Forelimb muscle (tissue), 1 donor: Measurements from ENCODE around the gene ATG10. TPM values are rescaled to one million over a fixed set of nuclear protein-coding genes. Genes with fewer than 3 reads are reported as not detected.
"Not testable (repeated sequence)": the region's sequence is repeated elsewhere in the genome, so short reads cannot be mapped to it uniquely, and the experiment has no call there.

ENCODE experiments used
- DNase-seq: peaks from one replicate; pipeline ENCODE4 v3.0.0-alpha.2; 2013; ENCODE audit warnings: low read depth
- polyA plus RNA-seq: library from polyadenylated mRNA; unstranded; fragments of 120-200 nt; gene quantifications from one replicate; pipeline ENCODE4 v1.2.1, GENCODE V29; 2013; ENCODE audit not compliant: insufficient read length

ATG10 gene
- polyA plus RNA-seq, 1 donor: 7.8 TPM

GRCh38 chr5:82054004-82054710, 82.3 kb downstream of the ATG10 start:
- DNase-seq: no peak

GRCh38 chr5:82057051-82057450, 85.2 kb downstream of the ATG10 start:
- no peak for DNase-seq

- no peak for DNase-seq
Measured at GRCh38 chr5:82058710-82059109, 86.9 kb downstream of the ATG10 start.

- no peak for DNase-seq
Measured at GRCh38 chr5:82066791-82067190, 95.0 kb downstream of the ATG10 start.

- not testable (repeated sequence) for DNase-seq
Measured at GRCh38 chr5:82068042-82068441, 96.2 kb downstream of the ATG10 start.

GRCh38 chr5:82068723-82069122, 96.9 kb downstream of the ATG10 start:
- DNase-seq: no peak

- DNase-seq: no peak
Measured at GRCh38 chr5:82072138-82072537, 100.3 kb downstream of the ATG10 start.

- DNase-seq: no peak
Measured at GRCh38 chr5:82073179-82073578, 101.4 kb downstream of the ATG10 start.

- no peak for DNase-seq
Measured at GRCh38 chr5:82074950-82075349, 103.1 kb downstream of the ATG10 start.

- DNase-seq: no peak
Measured at GRCh38 chr5:82077496-82077895, 105.7 kb downstream of the ATG10 start.

GRCh38 chr5:82091617-82092016, 119.8 kb downstream of the ATG10 start:
- no peak for DNase-seq

GRCh38 chr5:82095536-82095935, 123.7 kb downstream of the ATG10 start:
- DNase-seq: no peak

- no peak for DNase-seq
Measured at GRCh38 chr5:82096249-82096648, 124.4 kb downstream of the ATG10 start.

GRCh38 chr5:82100303-82101077, 128.7 kb downstream of the ATG10 start:
- no peak for DNase-seq

GRCh38 chr5:82104872-82105271, 133.0 kb downstream of the ATG10 start:
- DNase-seq: no peak

GRCh38 chr5:82105457-82105856, 133.6 kb downstream of the ATG10 start:
- no peak for DNase-seq

- no peak for DNase-seq
Measured at GRCh38 chr5:82106207-82106606, 134.4 kb downstream of the ATG10 start.

GRCh38 chr5:82106756-82107155, 134.9 kb downstream of the ATG10 start:
- no peak for DNase-seq

- DNase-seq: peak; percentile 31
Measured at GRCh38 chr5:82107267-82107666, 135.4 kb downstream of the ATG10 start.

- DNase-seq: no peak
Measured at GRCh38 chr5:82109013-82109412, 137.2 kb downstream of the ATG10 start.

- not testable (repeated sequence) for DNase-seq
Measured at GRCh38 chr5:82109915-82110314, 138.1 kb downstream of the ATG10 start.

GRCh38 chr5:82111191-82111590, 139.4 kb downstream of the ATG10 start:
- no peak for DNase-seq

GRCh38 chr5:82115858-82116257, 144.0 kb downstream of the ATG10 start:
- no peak for DNase-seq
